ENCODE results near the gene MSI2.
A peak's percentile ranks its signal among the peaks of the same experiment; 100 is the strongest.

The MSI2 gene

GRCh38 chr17:57706761-57707160 lies 450.4 kb downstream of the MSI2 start:
- TF ChIP-seq, protein P1, sequence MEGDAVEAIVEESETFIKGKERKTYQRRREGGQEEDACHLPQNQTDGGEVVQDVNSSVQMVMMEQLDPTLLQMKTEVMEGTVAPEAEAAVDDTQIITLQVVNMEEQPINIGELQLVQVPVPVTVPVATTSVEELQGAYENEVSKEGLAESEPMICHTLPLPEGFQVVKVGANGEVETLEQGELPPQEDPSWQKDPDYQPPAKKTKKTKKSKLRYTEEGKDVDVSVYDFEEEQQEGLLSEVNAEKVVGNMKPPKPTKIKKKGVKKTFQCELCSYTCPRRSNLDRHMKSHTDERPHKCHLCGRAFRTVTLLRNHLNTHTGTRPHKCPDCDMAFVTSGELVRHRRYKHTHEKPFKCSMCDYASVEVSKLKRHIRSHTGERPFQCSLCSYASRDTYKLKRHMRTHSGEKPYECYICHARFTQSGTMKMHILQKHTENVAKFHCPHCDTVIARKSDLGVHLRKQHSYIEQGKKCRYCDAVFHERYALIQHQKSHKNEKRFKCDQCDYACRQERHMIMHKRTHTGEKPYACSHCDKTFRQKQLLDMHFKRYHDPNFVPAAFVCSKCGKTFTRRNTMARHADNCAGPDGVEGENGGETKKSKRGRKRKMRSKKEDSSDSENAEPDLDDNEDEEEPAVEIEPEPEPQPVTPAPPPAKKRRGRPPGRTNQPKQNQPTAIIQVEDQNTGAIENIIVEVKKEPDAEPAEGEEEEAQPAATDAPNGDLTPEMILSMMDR (conservative IDR thresholded peaks at IDR 0.05) = no peak
- H3K27ac ChIP-seq = no peak overlapping the region

- TF ChIP-seq, protein P1 (conservative IDR thresholded peaks at IDR 0.05) = no peak
- no peak overlapping the region for H3K27ac ChIP-seq
These were observed 451.6 kb downstream of the MSI2 start for GRCh38 chr17:57707892-57708291.

DNA sequence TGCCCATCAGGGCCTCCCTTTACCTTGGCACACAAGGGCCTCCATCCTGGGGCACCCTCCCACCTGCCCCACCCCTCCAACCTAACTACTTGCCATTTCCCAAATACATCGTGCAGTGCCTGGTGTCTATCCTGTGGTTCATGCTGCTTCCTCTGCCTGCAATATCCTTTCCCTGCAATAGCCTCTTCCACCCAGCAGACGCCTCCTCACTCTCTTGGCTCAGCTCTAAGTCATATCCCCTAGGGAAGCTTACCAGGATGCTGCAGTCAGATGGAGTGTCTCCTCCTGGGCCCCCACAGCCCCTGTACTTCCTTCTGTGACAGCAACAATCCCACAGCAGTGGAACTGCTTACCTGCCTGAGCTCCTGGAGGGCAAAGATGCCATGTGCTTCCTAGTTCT lies 452.1 kb downstream of the MSI2 start:
- TF ChIP-seq, protein P1 (conservative IDR thresholded peaks at IDR 0.05) = no peak
- H3K27ac ChIP-seq = no peak overlapping the region

GRCh38 chr17:57713140-57713539 lies 456.8 kb downstream of the MSI2 start:
- H3K27ac ChIP-seq = no peak overlapping the region
- TF ChIP-seq, protein P1 (conservative IDR thresholded peaks at IDR 0.05) = no peak

DNA sequence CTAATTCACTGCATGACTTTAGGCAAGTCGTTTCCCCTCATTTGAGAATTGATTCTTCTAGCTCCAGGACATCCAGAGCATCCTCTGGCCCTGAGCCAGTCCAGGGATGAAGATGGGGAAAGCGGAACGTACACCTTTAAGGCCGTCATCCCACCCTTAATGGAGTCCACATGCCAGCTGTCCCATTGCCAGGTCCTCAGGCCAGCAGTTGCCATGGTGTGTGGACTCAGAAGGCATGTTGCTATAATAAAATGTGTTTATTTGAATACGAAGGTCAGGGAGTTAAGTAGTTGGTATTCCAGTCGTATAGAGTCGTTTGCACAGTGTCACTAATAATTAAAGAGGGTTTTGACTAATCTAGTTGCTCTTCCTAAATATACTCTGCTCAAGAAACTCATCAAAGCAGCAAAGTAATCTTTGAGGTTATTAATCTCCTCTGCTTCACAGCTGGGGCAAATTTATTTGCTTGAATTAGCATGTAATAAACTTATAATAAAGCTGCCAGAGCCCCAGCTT lies 458.4 kb downstream of the MSI2 start:
- peak overlapping the region; percentile 48 for H3K27ac ChIP-seq
- TF ChIP-seq, protein P1 (conservative IDR thresholded peaks at IDR 0.05) = no peak

DNA sequence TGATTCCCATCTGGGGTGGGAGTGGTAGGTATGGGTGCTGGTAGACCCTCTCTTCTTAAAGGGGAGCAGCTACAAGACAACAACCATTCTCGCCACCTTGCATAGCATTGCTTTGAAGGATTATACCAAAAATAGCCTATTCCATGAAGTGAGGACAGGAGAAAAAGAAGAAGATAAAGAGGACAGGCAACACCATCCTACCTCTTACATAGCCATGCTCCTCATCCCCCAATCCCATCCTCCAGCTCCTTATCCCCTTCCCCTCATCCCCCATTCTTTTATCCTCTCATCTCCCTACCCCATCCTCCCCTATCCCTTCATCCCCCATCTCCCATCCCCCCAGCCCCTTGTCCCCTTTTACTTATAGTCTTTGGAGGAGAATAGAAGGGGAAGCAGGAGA lies 459.7 kb downstream of the MSI2 start:
- TF ChIP-seq, protein P1 (conservative IDR thresholded peaks at IDR 0.05) = no peak
- H3K27ac ChIP-seq = no peak overlapping the region

GRCh38 chr17:57718878-57719277 lies 462.6 kb downstream of the MSI2 start:
- H3K27ac ChIP-seq = no peak overlapping the region
- TF ChIP-seq, protein P1 (conservative IDR thresholded peaks at IDR 0.05) = no peak

Data from VCaP (cell line).